Uterus (tissue), 4 donors: ENCODE measurements around the gene DNAJC2. TPM values are rescaled to one million over a fixed set of nuclear protein-coding genes. Genes with fewer than 3 reads are reported as not detected.

ENCODE experiments used
- DNase-seq, 2 donors: peaks; one replicate each; pipeline ENCODE4 v3.0.0-alpha.2; 2019 to 2020
- H3K27ac ChIP-seq, 2 donors: fragments of 200-600 bp; sonication (generic); 1 replicate in 1 of 2; 2 replicates in 1 of 2; pipeline ENCODE4 v1.5.1; 2016 to 2018
- H3K27me3 ChIP-seq, 2 donors: fragments of 200-600 bp; sonication (generic); one replicate each; pipeline ENCODE4 v1.5.1; 2018 to 2019; ENCODE audit warnings: control low read depth in 1 of 2
- H3K36me3 ChIP-seq, 2 donors: fragments of 200-600 bp; sonication (generic); one replicate each; pipeline ENCODE4 v1.5.1; 2019; ENCODE audit warnings: control low read depth in 1 of 2
- H3K4me1 ChIP-seq, 2 donors: fragments of 200-600 bp; sonication (generic); one replicate each; pipeline ENCODE4 v1.5.1; 2018 to 2019; ENCODE audit warnings: control low read depth in 1 of 2
- H3K4me3 ChIP-seq, 2 donors: fragments of 200-600 bp; sonication (generic); 1 replicate in 1 of 2; 2 replicates in 1 of 2; pipeline ENCODE4 v1.5.1; 2018 to 2019; ENCODE audit warnings: mild to moderate bottlenecking in 1 of 2
- H3K9me3 ChIP-seq, 2 donors: fragments of 200-600 bp; sonication (generic); one replicate each; pipeline ENCODE4 v1.5.1; 2019; ENCODE audit warnings: control low read depth in 1 of 2
- CTCF ChIP-seq, 4 experiments: fragments of 200-600 bp in 2 of 4; fragments of 450-650 bp in 2 of 4; sonication (generic) in 2 of 4; IDR thresholded peaks; one replicate each; pipeline ENCODE4 v1.5.1; 2016 to 2019; ENCODE audit warnings: antibody characterized with exemption in 4 of 4, mild to moderate bottlenecking in 2 of 4, moderate library complexity in 1 of 4
- POLR2A ChIP-seq, 2 donors: fragments of 450-650 bp; IDR thresholded peaks; one replicate each; pipeline ENCODE4 v1.6.1; 2016; ENCODE audit warnings: antibody characterized with exemption in 2 of 2, mild to moderate bottlenecking in 1 of 2, moderate library complexity in 1 of 2
- intact Hi-C: fragments of 100-400 bp; cut with DNase I; formaldehyde crosslinking; loops from one replicate; pipeline ENCODE4 v1.15.1; 2023; ENCODE audit warnings: low total_unique reads
- total RNA-seq, 4 donors: library from RNA; depleted of rRNA in 3 of 4; stranded (reverse); fragments of >200 nt in 3 of 4; gene quantifications; one replicate each; pipeline versions ENCODE4 v1.1.0 to v1.2.4, GENCODE V29; 2014 to 2023
- donor health status: DM: yes; HTN: yes; CAD: no.

The DNAJC2 gene
- total RNA-seq, 4 donors from 2014 or later = 2.6 to 27.9 (median 15.9) TPM

GRCh38 chr7:103387242-103387641 is 42.7 kb upstream of the DNAJC2 start:
- Histone ChIP-seq H3K27ac (no peak overlapping the region), H3K4me1 (no peaks in the 10 kb centered on the region), H3K27me3 (no peaks in the 10 kb centered on the region), H3K4me3 (no peak overlapping the region), H3K9me3 (no peaks in the 10 kb centered on the region), H3K36me3 (no peaks in the 10 kb centered on the region)
- TF ChIP-seq POLR2A (IDR thresholded peaks at IDR 0.05) (no peak), CTCF (IDR thresholded peaks at IDR 0.05) (no peak)
- intact Hi-C loops = no loop called here
- no peak for DNase-seq

DNA sequence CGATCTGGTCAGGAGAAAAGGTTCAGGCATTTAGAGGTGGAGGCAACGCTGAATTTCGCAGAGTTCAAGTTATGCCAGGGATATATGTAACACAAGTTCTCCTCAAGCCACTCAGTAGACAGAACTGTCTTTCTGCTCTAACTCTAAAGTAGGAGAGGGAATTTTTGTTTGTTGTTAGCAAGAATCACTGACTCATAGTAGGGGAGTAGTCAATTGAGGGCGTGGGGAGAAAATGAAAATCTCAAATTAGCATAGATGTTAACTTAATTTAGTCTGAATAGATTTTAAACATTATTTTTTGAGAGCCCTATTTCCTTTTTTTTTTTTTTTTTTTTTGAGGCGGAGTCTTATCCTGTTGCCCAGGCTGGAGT is 37.5 kb upstream of the DNAJC2 start:
- intact Hi-C loops = no loop called here
- Histone ChIP-seq H3K36me3 (no peaks in the 10 kb centered on the region), H3K27ac (no peak overlapping the region), H3K27me3 (no peaks in the 10 kb centered on the region), H3K9me3 (no peaks in the 10 kb centered on the region), H3K4me1 (no peaks in the 10 kb centered on the region), H3K4me3 (no peak overlapping the region)
- TF ChIP-seq POLR2A (IDR thresholded peaks at IDR 0.05) (no peak), CTCF (IDR thresholded peaks at IDR 0.05) (no peak)
- no peak for DNase-seq

DNA sequence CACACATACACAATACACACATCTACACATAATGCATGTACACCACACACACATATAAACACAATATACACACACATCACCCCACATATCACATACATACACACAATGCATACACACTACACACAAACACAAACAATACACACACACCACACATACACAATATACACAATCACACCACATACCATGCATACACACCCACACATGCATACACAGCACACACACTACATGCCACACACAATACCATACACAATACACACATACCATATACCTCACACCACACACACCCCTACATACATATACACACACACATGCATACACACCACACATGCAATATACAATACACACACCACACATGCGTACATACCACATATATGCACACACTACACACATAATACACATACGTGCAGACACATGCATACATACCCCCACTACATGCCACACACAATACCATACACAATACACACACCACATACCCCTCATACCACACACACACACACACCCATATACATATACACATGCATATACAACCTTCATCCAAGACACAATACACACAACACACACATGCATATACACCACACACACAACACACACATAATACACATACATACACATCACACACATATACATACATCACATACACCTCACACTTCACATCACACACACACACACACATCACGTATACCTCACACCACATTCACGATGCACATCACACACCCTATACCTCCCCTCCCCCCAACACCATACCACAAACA is 36.9 kb upstream of the DNAJC2 start:
- Histone ChIP-seq H3K9me3 (no peaks in the 10 kb centered on the region), H3K27me3 (peaks cover 0 to 4% of the 10 kb centered on the region in 2 donors), H3K27ac (no peak overlapping the region), H3K36me3 (no peaks in the 10 kb centered on the region), H3K4me3 (no peak overlapping the region), H3K4me1 (no peaks in the 10 kb centered on the region)
- TF ChIP-seq CTCF (IDR thresholded peaks at IDR 0.05) = no peak
- TF ChIP-seq POLR2A (IDR thresholded peaks at IDR 0.05) = no peak
- DNase-seq = no peak
- intact Hi-C loops = no loop called here

GRCh38 chr7:103380395-103381191 is 36.0 kb upstream of the DNAJC2 start:
- H3K27ac ChIP-seq = no peak overlapping the region
- no peak for DNase-seq
- H3K4me3 ChIP-seq = no peak overlapping the region
- peaks cover 0 to 4% of the 10 kb centered on the region in 2 donors for H3K27me3 ChIP-seq
- H3K36me3 ChIP-seq = no peaks in the 10 kb centered on the region
- H3K9me3 ChIP-seq = no peaks in the 10 kb centered on the region
- intact Hi-C loops = no loop called here
- no peaks in the 10 kb centered on the region for H3K4me1 ChIP-seq
- TF ChIP-seq POLR2A (IDR thresholded peaks at IDR 0.05) (no peak), CTCF (IDR thresholded peaks at IDR 0.05) (no peak)
